HepG2 (cell line): ENCODE results near the gene RAB34. TPM values are rescaled to one million over a fixed set of nuclear protein-coding genes. Genes with fewer than 3 reads are reported as not detected.

Experiments used
- ATAC-seq: fragments of 200-7000 bp; cut with Tn5 transposase; 3 replicates; pipeline ENCODE4 v1.9.1; 2020; ENCODE audit warnings: mild to moderate bottlenecking, moderate library complexity
- BruUV-seq: library from RNA; stranded (reverse); fragments of 400-500 nt; replicated peaks from 2 replicates; lab custom pipeline; 2021; lab: Mats Ljungman, UMichigan
- CTCF ChIA-PET: fragments of 300-600 bp; formaldehyde crosslinking; extraction: SDS; loops from one replicate; lab custom pipeline; 2021; ENCODE audit warnings: low total read pairs, inconsistent platforms, low intra/inter-chr PET ratio; lab: Yijun Ruan, JAX
- POLR2A ChIA-PET: fragments of 350-600 bp; sonication (Branson Sonifier 250); formaldehyde crosslinking; loops from one replicate; lab custom pipeline; 2020; ENCODE audit warnings: antibody characterized with exemption, inconsistent platforms; lab: Yijun Ruan, JAX
- DNase-seq: peaks from one replicate; pipeline ENCODE4 v3.0.0-alpha.2; 2015; ENCODE audit warnings: low spot score
- FAIRE-seq: peaks from 3 replicates; lab custom pipeline; 2011; peaks lifted over from hg19 to GRCh38; lab: Jason Lieb, UNC
- H2AFZ ChIP-seq: one replicate; pipeline ENCODE4 v1.6.1; 2011; ENCODE audit warnings: low read length, inconsistent platforms
- H3K27ac ChIP-seq: fragments of 300-600 bp; 3 replicates; pipeline ENCODE4 v1.8.0; 2011; ENCODE audit warnings: mixed run types, mild to moderate bottlenecking, mixed read lengths, low read length, inconsistent platforms; ENCODE audit not compliant: insufficient read depth; ENCODE audit errors: extremely low read length
- H3K27me3 ChIP-seq, 2 experiments: fragments of 200-600 bp in 1 of 2; 2 replicates in 1 of 2; 3 replicates in 1 of 2; pipeline versions ENCODE4 v1.6.0 to v1.8.0; 2011; ENCODE audit warnings: low read length in 2 of 2, mild to moderate bottlenecking in 2 of 2, moderate library complexity in 2 of 2, inconsistent platforms in 1 of 2; ENCODE audit not compliant: insufficient read depth in 2 of 2, control insufficient read depth in 1 of 2
- H3K36me3 ChIP-seq, 2 experiments: fragments of 200-600 bp in 1 of 2; replicated peaks in 1 of 2; 2 replicates in 1 of 2; 3 replicates in 1 of 2; pipeline versions ENCODE4 v1.5.1 to v1.8.0; 2011; ENCODE audit warnings: low read length in 2 of 2, inconsistent platforms in 1 of 2; ENCODE audit not compliant: insufficient read depth in 2 of 2, control insufficient read depth in 1 of 2
- H3K4me1 ChIP-seq: 2 replicates; pipeline ENCODE4 v1.5.1; 2012; ENCODE audit warnings: low read length, inconsistent platforms; ENCODE audit not compliant: insufficient read depth
- H3K4me2 ChIP-seq: 2 replicates; pipeline ENCODE4 v1.6.0; 2011; ENCODE audit warnings: low read depth, low read length, inconsistent platforms
- H3K4me3 ChIP-seq, 3 experiments: fragments of 200-600 bp in 1 of 3; sonication (generic), shearing (Covaris generic) in 1 of 3; replicated peaks in 1 of 3; 2 replicates each; pipeline ENCODE4 v1.5.1; 2011 to 2016; ENCODE audit warnings: low read length in 3 of 3, inconsistent platforms in 2 of 3, low read depth in 2 of 3, mild to moderate bottlenecking in 2 of 3, control low read depth in 1 of 3, mixed read lengths in 1 of 3; ENCODE audit not compliant: insufficient read depth in 1 of 3
- H3K79me2 ChIP-seq: one replicate; pipeline ENCODE4 v1.6.1; 2011; ENCODE audit warnings: low read length, inconsistent platforms; ENCODE audit not compliant: insufficient read depth
- H3K9ac ChIP-seq: 2 replicates; pipeline ENCODE4 v1.6.0; 2011; ENCODE audit warnings: mild to moderate bottlenecking, low read depth, low read length, inconsistent platforms; ENCODE audit not compliant: insufficient read depth
- H3K9me3 ChIP-seq: 2 replicates; pipeline ENCODE4 v1.5.1; 2012; ENCODE audit warnings: mild to moderate bottlenecking, low read length
- H4K20me1 ChIP-seq: 2 replicates; pipeline ENCODE4 v1.6.0; 2011; ENCODE audit warnings: inconsistent platforms, mild to moderate bottlenecking, low read length, moderate library complexity; ENCODE audit not compliant: insufficient read depth
- DBP ChIP-seq: sonication (generic); formaldehyde crosslinking; IDR thresholded peaks from 2 replicates; pipeline ENCODE4 v1.4.0; 2020; ENCODE audit warnings: missing genetic modification reagents; ENCODE audit errors: not compliant biosample characterization
- ELF4 ChIP-seq: sonication (generic); formaldehyde crosslinking; IDR thresholded peaks from 2 replicates; pipeline ENCODE4 v1.5.0; 2020; ENCODE audit warnings: missing genetic modification reagents, mild to moderate bottlenecking, moderate library complexity, borderline replicate concordance
- ELK4 ChIP-seq: sonication (generic); formaldehyde crosslinking; IDR thresholded peaks from 2 replicates; pipeline ENCODE4 v1.9.0; 2021; ENCODE audit warnings: missing genetic modification reagents, borderline replicate concordance
- HBP1 ChIP-seq: IDR thresholded peaks from 2 replicates; pipeline ENCODE4 v1.6.1; 2016; ENCODE audit warnings: low read depth, control low read depth
- POLR2A ChIP-seq, 2 experiments: IDR thresholded peaks; 2 replicates each; pipeline ENCODE4 v1.6.1; 2011; ENCODE audit warnings: low read depth in 2 of 2, low read length in 2 of 2, mild to moderate bottlenecking in 1 of 2, moderate library complexity in 1 of 2; ENCODE audit not compliant: insufficient read depth in 1 of 2
- RFX1 ChIP-seq: fragments of 450-650 bp; IDR thresholded peaks from 2 replicates; pipeline ENCODE4 v1.6.1; 2017
- SOX13 ChIP-seq, 3 experiments: fragments of 450-650 bp in 1 of 3; sonication (generic) in 1 of 3; formaldehyde crosslinking in 1 of 3; IDR thresholded peaks in 2 of 3; conservative IDR thresholded peaks in 1 of 3; 2 replicates each; pipeline versions ENCODE4 v1.5.0 to v1.6.1; 2016 to 2020; ENCODE audit warnings: antibody characterized with exemption in 1 of 3, mild to moderate bottlenecking in 1 of 3, missing compliant biosample characterization in 1 of 3, missing genetic modification reagents in 1 of 3, moderate library complexity in 1 of 3
- ZNF383 ChIP-seq: sonication (generic); formaldehyde crosslinking; IDR thresholded peaks from 2 replicates; pipeline ENCODE4 v1.4.0; 2020; ENCODE audit warnings: missing genetic modification reagents, mild to moderate bottlenecking, borderline replicate concordance
- ZNF503 ChIP-seq: sonication (generic); formaldehyde crosslinking; IDR thresholded peaks from 2 replicates; pipeline ENCODE4 v1.4.0; 2020; ENCODE audit warnings: missing genetic modification reagents
- ZNF530 ChIP-seq: sonication (generic); formaldehyde crosslinking; IDR thresholded peaks from 2 replicates; pipeline ENCODE4 v1.5.0; 2020; ENCODE audit warnings: low read depth, mild to moderate bottlenecking, missing genetic modification reagents
- ZNF598 ChIP-seq: sonication (generic); formaldehyde crosslinking; IDR thresholded peaks from 2 replicates; pipeline ENCODE4 v1.5.1; 2020; ENCODE audit warnings: mild to moderate bottlenecking, missing genetic modification reagents, borderline replicate concordance
- ZNF761 ChIP-seq: sonication (generic); formaldehyde crosslinking; conservative IDR thresholded peaks from 2 replicates; pipeline ENCODE4 v1.4.0; 2020; ENCODE audit warnings: mild to moderate bottlenecking, missing genetic modification reagents
- ZNF841 ChIP-seq: sonication (generic); formaldehyde crosslinking; IDR thresholded peaks from 2 replicates; pipeline ENCODE4 v1.8.1; 2023; ENCODE audit warnings: missing genetic modification reagents, borderline replicate concordance
- WGBS: methylation state at CpG from one replicate; pipeline ENCODE4 v1.1.6; 2017; ENCODE audit warnings: low lambda C conversion rate; 5-methylcytosine and 5-hydroxymethylcytosine counted together
- in situ Hi-C: cut with HindIII; loops from 2 replicates; pipeline ENCODE4 v1.10.0; 2017; ENCODE audit warnings: low pct_unique_long_range_greater_than_20kb; ENCODE audit not compliant: extremely low pct_ligation_motif_present
- intact Hi-C: fragments of 100-400 bp; cut with micrococcal nuclease; formaldehyde crosslinking; loops from one replicate; pipeline ENCODE4 v1.10.0; 2022; ENCODE audit not compliant: unreplicated experiment
- polyA plus RNA-seq, 8 experiments: library from polyadenylated mRNA; depleted of rRNA in 3 of 8; stranded (reverse) in 7 of 8; unstranded in 1 of 8; fragments of >200 nt; fragmentation: Illumina TruSeq in 4 of 8; extraction: Trizol in 4 of 8; gene quantifications; 2 replicates each; pipeline versions ENCODE4 v1.2.1 to v1.2.3, GENCODE V29; 2011 to 2016; ENCODE audit warnings: low read depth in 4 of 8, missing spikeins in 1 of 8, mixed read lengths in 1 of 8; ENCODE audit not compliant: insufficient read depth in 1 of 8
- total RNA-seq, 5 experiments: library from RNA; depleted of rRNA; stranded (reverse); fragments of >200 nt; fragmentation: Illumina TruSeq; extraction: Trizol; gene quantifications; 2 replicates each; pipeline ENCODE4 v1.2.3, GENCODE V29; 2016; ENCODE audit warnings: low read depth in 1 of 5

The RAB34 gene
- total and polyA plus RNA-seq, 2 of the 13 experiments (the other 11 are each of a cell fraction or from before 2014, with no cell fraction given), result 0.49 TPM; not detected in 1

- Histone ChIP-seq H3K4me1 (peaks cover 33% of the 10 kb centered on the region), H3K27me3 (no peaks in the 10 kb centered on the region; a peak in 1 of 5 replicates), H3K27ac (no peak overlapping the region), H3K4me2 (no peak overlapping the region), H3K4me3 (no peak overlapping the region), H3K36me3 (peaks cover 10 to 12% of the 10 kb centered on the region in 2 experiments; a peak in 4 of 5 replicates), H2AFZ (no peak overlapping the region), H3K79me2 (peaks cover 25% of the 10 kb centered on the region), H3K9ac (no peak overlapping the region), H4K20me1 (peaks cover 12% of the 10 kb centered on the region), H3K9me3 (no peaks in the 10 kb centered on the region)
- DNase-seq, result no peak
- WGBS, result 90% methylated on average over 14 of the region's 19 CpGs
- ATAC-seq, result no peak
- ChIA-PET POLR2A (interaction anchor here (1.2 to 12.3 kb wide), 3 partner anchors 14 to 67 kb away, joined by 3 to 590 read pairs (median 92); partner anchors contain the start of genes NEK8, RPL23A and TLCD1), CTCF (no interaction called here)
- TF ChIP-seq ZNF841 (CRISPR knock-in tag) (no peak), ZNF598 (no peak), POLR2A (IDR thresholded peaks at IDR 0.05; ENCODE audit: insufficient read depth in 1 of 2, low read depth in 2 of 2, low read length in 2 of 2) (0 out of 4 replicates have a peak, but pooled peaks of 1 of the 2 experiments have one; percentile 6), RFX1 (peak; percentile 59), DBP (no peak), ZNF761 (CRISPR knock-in tag) (no peak), ZNF383 (CRISPR knock-in tag) (no peak), ELF4 (CRISPR knock-in tag) (no peak), HBP1 (CRISPR knock-in tag) (no peak), ZNF530 (CRISPR knock-in tag) (no peak), ZNF503 (CRISPR knock-in tag) (no peak), ELK4 (no peak), SOX13 (IDR thresholded peaks at IDR 0.05) (no peak), SOX13 (CRISPR knock-in tag; conservative IDR thresholded peaks at IDR 0.05 in 1 of 2, IDR thresholded peaks at IDR 0.05 in 1 of 2) (no peak)
- no peak for FAIRE-seq
- in situ Hi-C loops (loop anchor here (25.0 kb wide), 1 partner anchor 371 kb away; no protein-coding TSS in a partner anchor), intact Hi-C loops (no loop called here)
- no TSS peak for BruUV-seq
Measured at GRCh38 chr17:28741358-28742349, 24.0 kb upstream of the RAB34 start.
